GM19324 (cell line): ENCODE measurements around the gene SHTN1.

Experiments used
- ATAC-seq: cut with Tn5 transposase; IDR thresholded peaks from one replicate; pipeline ENCODE4 v1.9.1; 2021; ENCODE audit warnings: mild to moderate bottlenecking, moderate library complexity; ENCODE audit not compliant: unreplicated experiment, low FRiP score

SHTN1 gene

GRCh38 chr10:116985611-116986010, 19.4 kb downstream of the SHTN1 start:
- ATAC-seq = no peak

DNA sequence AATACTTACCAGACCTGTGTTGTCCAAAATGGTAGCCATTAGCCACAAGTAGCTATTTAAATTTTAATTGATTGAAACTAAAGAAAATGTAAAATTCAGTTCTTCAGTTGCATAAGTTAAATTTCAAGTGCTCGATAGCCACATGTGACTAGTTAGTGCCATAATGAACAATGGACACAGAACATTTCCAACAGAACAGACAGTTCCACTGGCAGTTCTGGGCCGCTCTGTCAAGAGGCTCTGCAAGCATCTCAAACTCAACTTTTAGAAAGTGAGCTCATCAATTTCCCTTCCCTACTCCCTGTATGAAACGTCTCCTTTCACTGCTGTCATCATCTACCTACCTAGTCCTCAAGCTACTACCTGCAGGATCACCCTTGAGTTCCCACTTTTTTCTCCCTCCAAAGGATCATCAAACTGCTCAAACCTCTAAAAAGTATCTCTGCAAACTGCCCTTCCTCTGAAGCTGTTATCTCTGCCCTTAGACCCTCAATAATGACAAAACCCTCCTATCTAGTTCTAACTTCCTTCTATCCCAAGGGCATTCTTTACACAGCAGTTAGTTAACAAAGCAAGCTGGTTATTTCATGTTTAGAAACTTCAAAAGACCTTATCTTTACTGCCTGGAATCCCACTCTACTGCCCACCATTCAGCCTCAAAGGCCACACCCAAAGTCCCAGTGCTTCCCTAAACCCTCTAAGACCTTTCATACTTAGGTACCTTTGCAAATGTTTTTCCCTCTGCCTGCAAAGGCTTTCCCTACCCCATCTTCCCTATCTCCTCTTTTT, 20.6 kb downstream of the SHTN1 start:
- ATAC-seq = no peak

DNA sequence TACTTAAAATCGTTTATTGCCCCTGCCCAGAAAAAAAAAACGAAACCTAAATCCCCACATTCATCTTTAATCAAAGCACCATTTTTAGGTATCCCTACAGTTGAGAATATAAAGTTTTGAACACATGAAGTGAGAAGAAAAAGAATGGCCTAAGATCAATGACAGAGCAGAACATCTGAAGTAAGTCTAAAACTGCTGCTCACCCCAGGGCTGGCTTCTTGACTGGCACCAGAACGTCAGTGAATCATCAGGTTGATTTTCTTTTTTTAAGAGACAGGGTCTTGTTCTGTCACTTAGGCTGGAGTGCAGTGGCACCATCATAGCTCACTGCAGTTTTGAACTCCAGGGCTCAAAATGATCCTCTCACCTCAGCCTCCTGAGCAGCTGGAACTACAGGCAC, 24.9 kb downstream of the SHTN1 start:
- ATAC-seq = no peak

GRCh38 chr10:116978901-116979300, 26.1 kb downstream of the SHTN1 start:
- no peak for ATAC-seq

DNA sequence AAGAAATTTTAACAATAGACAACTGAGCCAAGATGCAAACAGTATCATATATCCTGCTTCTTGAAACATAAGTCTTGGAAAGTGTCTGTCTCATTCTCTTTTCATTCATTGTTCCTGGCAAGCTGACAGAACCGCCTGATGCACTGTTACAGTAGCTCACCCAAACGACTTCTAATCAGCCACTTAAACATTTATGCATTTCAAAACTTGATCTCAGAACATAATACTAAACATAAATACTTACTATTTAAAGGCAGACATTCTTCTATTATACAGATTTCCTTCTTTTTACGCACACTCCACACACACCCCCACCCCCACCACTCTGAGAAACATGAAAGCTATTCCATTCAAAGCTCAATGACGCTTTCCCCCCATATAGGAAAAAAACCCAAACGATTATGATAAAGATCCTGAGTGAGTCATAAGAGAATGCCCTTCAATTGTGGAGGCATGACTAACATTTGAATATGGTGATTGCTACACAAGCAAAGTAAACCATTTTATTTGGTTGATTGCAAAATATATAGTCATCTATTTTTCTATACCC, 30.5 kb downstream of the SHTN1 start:
- ATAC-seq = no peak

DNA sequence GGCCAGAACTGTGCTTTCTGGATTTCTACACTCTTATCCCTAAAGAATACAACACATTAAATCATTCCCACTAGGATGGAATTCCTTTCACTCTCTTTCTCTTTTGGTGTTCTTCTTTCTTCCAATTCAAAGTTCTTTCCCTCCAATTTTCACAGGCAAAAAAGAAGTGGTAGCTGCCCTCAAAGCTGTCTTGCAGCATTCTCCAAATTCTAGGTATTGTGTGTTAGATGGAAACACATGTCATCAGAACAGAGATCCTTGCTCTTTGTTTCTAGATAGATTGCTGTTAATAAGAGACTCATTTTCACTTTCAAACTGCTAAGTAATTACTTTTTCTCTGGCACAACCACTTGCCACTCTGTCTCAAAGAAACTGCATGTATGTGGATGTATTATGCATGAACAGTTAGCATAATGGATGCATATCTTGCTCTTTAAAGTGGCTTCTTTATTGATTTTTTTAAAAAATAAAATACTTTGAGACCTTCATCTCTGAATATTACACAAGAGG, 31.0 kb downstream of the SHTN1 start:
- ATAC-seq = no peak

- ATAC-seq = no peak
These were observed 31.5 kb downstream of the SHTN1 start for GRCh38 chr10:116973371-116973905.

GRCh38 chr10:116972131-116972530, 32.9 kb downstream of the SHTN1 start:
- ATAC-seq = no peak

- no peak for ATAC-seq
These were observed 34.9 kb downstream of the SHTN1 start for GRCh38 chr10:116970050-116970449.

DNA sequence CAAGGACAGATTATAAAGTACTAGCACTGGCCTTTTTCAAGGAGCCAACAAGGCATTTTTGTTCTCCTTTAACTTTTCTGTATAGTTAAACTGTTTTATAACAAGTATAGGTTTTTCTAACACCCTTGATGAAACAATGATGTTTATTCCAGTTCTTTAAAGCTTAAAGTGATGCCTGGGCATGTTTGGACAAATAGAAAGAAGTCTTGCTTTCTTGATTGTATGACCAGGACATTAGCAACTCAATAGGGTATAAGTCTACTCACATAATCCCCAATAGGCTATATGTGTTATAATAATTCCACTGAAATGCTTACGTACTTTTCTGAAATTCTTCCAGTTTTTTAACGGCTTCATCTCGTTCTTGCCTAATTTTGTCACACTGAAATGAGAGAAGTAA, 36.7 kb downstream of the SHTN1 start:
- ATAC-seq = no peak

- ATAC-seq = no peak
These were observed 43.4 kb downstream of the SHTN1 start for GRCh38 chr10:116961406-116962251.

- no peak for ATAC-seq
These were observed 44.8 kb downstream of the SHTN1 start for GRCh38 chr10:116960066-116960776.

DNA sequence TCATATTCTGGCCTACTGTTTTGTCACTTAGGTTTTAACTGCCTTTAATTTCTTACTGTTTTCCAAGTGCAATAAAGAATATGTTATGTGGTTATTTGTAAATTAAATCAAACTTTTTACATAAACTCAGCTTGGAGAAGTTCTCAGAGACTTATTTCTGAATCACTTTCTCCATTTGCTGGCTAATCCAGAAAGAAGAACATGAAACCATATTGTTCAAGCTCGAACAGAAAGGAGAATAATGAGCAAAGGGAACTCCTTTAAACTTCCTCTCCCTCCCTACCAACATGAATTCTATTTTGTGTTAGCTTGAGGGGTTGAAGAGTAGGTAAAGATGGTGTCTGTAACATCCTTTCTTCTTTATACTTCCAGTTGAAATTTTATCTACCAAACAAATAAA, 52.3 kb downstream of the SHTN1 start:
- ATAC-seq = no peak

DNA sequence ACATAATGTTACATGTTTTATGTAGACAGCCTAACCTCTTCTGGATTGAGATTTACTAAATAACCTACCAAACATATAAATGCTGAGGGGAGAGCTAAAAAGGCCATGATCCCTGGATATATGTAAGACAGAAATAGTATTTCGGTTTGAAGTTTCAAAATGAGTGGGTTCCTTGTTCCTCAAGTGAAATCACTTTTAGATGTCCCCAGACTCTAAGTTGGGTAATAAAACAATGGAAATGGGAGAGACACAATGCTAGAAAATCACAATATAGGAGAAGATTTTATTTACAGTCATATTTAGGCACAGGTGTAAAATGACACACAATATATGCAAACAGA, 56.5 kb downstream of the SHTN1 start:
- ATAC-seq = no peak

GRCh38 chr10:116947841-116948529, 57.0 kb downstream of the SHTN1 start:
- no peak for ATAC-seq

GRCh38 chr10:116944911-116945310, 60.1 kb downstream of the SHTN1 start:
- ATAC-seq = no peak

- no peak for ATAC-seq
These were observed 73.2 kb downstream of the SHTN1 start for GRCh38 chr10:116931806-116932205.

DNA sequence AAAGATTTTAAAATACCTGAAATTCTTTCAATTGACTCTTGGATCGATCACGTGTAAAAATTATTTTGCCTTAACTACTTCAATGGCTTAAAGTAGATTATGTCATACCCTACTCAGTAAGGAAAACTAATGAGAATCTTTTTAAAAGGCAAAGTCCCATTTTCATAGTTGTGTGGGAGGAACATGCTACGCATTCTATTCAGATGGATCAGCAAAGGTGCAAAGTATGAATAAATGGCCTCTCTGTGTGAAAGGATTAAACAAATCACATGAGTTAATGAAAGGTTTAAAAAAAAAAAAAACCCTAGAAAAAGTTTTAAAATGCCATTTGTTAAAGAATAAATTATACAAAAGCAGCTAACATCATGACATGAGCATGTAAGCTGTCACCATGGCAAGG, 78.6 kb downstream of the SHTN1 start:
- ATAC-seq = no peak

- ATAC-seq = no peak
These were observed 79.9 kb downstream of the SHTN1 start for GRCh38 chr10:116925056-116925455.

DNA sequence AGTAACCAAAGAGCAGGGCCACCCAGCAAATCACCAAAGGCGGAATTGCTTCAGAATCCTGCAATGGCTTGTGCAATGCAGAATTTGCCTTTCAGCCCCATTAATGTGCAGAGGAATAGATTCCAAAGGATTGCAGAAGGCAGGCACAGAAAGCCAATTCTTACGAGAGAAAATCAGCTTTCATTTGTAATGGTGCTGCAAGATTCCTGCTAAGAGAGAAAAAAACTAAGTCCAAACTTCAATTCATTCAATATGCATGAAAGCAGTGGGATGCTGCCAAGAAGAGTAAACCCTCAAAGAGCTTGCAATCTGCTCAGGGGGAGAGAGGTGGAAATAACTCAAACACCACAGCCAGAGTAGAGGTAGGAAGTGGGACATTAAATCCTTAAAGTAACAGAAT, 85.3 kb downstream of the SHTN1 start:
- ATAC-seq = no peak
